SU-DHL-6 (cell line): ENCODE results near the gene PLIN5.

Source experiments
- H2AFZ ChIP-seq: fragments of 200-600 bp; sonication (generic); 2 replicates; pipeline ENCODE4 v1.6.1; 2014; ENCODE audit warnings: low read depth, mild to moderate bottlenecking, moderate library complexity, mixed read lengths, antibody characterized with exemption, low read length; ENCODE audit not compliant: severe bottlenecking
- H3F3A ChIP-seq: fragments of 200-600 bp; shearing (Covaris generic); 2 replicates; pipeline ENCODE4 v1.6.0; 2016; ENCODE audit warnings: antibody characterized with exemption, mild to moderate bottlenecking; ENCODE audit not compliant: insufficient read depth
- H3K27ac ChIP-seq: fragments of 200-600 bp; sonication (generic); 2 replicates; pipeline ENCODE4 v1.5.1; 2016; ENCODE audit warnings: low read depth, mild to moderate bottlenecking, low read length, moderate library complexity, mixed read lengths
- H3K27me3 ChIP-seq: fragments of 200-600 bp; sonication (generic), shearing (Covaris generic); 2 replicates; pipeline ENCODE4 v1.6.0; 2014; ENCODE audit warnings: mild to moderate bottlenecking, low read length
- H3K36me3 ChIP-seq: fragments of 200-600 bp; sonication (generic); 2 replicates; pipeline ENCODE4 v1.6.1; 2014; ENCODE audit warnings: mild to moderate bottlenecking, low read length, mixed read lengths
- H3K4me2 ChIP-seq: fragments of 300-600, 200-600 bp; shearing (Covaris generic), sonication (generic); 2 replicates; pipeline ENCODE4 v1.6.0; 2014; ENCODE audit warnings: low read length, low read depth, mild to moderate bottlenecking; ENCODE audit not compliant: poor library complexity, severe bottlenecking
- H3K4me3 ChIP-seq: fragments of 200-600 bp; sonication (generic); 2 replicates; pipeline ENCODE4 v1.5.1; 2014; ENCODE audit warnings: antibody characterized with exemption, low read length, mild to moderate bottlenecking, mixed read lengths; ENCODE audit not compliant: insufficient read depth, poor library complexity, severe bottlenecking
- H3K79me2 ChIP-seq: fragments of 200-600 bp; sonication (generic); 2 replicates; pipeline ENCODE4 v1.6.1; 2014; ENCODE audit warnings: mild to moderate bottlenecking, low read length, moderate library complexity; ENCODE audit not compliant: insufficient read depth
- H3K9ac ChIP-seq: fragments of 200-600 bp; sonication (generic); 2 replicates; pipeline ENCODE4 v1.7.0; 2014; ENCODE audit warnings: mild to moderate bottlenecking, low read length
- H3K9me2 ChIP-seq: fragments of 200-600 bp; sonication (generic); replicated peaks from 2 replicates; pipeline ENCODE4 v1.6.1; 2014; ENCODE audit warnings: low read length; ENCODE audit not compliant: insufficient read depth
- H3K9me3 ChIP-seq: fragments of 200-600 bp; sonication (generic); 2 replicates; pipeline ENCODE4 v1.6.1; 2014; ENCODE audit warnings: low read length, mixed read lengths; ENCODE audit not compliant: insufficient read depth
- H4K20me1 ChIP-seq: fragments of 200-600 bp; sonication (generic); 2 replicates; pipeline ENCODE4 v1.6.1; 2014; ENCODE audit warnings: low read depth, mild to moderate bottlenecking, antibody characterized with exemption, low read length, moderate library complexity, mixed read lengths
- CTCF ChIP-seq: fragments of 200-600 bp; sonication (generic); IDR thresholded peaks from one replicate; pipeline ENCODE4 v1.5.1; 2017; ENCODE audit warnings: antibody characterized with exemption, mild to moderate bottlenecking, low read length, moderate library complexity; ENCODE audit not compliant: insufficient read depth, poor library complexity, severe bottlenecking
- EZH2phosphoT487 ChIP-seq: fragments of 200-600 bp; sonication (generic), shearing (Covaris generic); conservative IDR thresholded peaks from 2 replicates; pipeline ENCODE4 v1.6.1; 2018; ENCODE audit warnings: mild to moderate bottlenecking, antibody characterized with exemption, low read length, moderate library complexity, mixed read lengths

PLIN5 gene

GRCh38 chr19:4492337-4493103 lies 42.5 kb downstream of the PLIN5 start:
- H3K79me2 ChIP-seq = no peaks in the 10 kb centered on the region
- H3F3A ChIP-seq = no peaks in the 10 kb centered on the region
- H3K27ac ChIP-seq = no peak overlapping the region
- H3K36me3 ChIP-seq = no peaks in the 10 kb centered on the region
- no peak overlapping the region for H3K4me3 ChIP-seq
- no peak for TF ChIP-seq EZH2phosphoT487
- TF ChIP-seq CTCF = no peak
- no peak overlapping the region for H3K9ac ChIP-seq
- no peaks in the 10 kb centered on the region for H3K9me2 ChIP-seq
- no peak overlapping the region for H2AFZ ChIP-seq
- H3K27me3 ChIP-seq = no peaks in the 10 kb centered on the region
- H4K20me1 ChIP-seq = no peaks in the 10 kb centered on the region
- no peak overlapping the region for H3K4me2 ChIP-seq
- H3K9me3 ChIP-seq = no peaks in the 10 kb centered on the region

GRCh38 chr19:4491446-4491845 lies 43.6 kb downstream of the PLIN5 start:
- Histone ChIP-seq H3K27ac (no peak overlapping the region), H3K27me3 (no peaks in the 10 kb centered on the region), H3K9me2 (no peaks in the 10 kb centered on the region), H4K20me1 (no peaks in the 10 kb centered on the region), H3K36me3 (no peaks in the 10 kb centered on the region), H2AFZ (no peak overlapping the region), H3F3A (no peaks in the 10 kb centered on the region), H3K4me3 (no peak overlapping the region), H3K4me2 (no peak overlapping the region), H3K9me3 (no peaks in the 10 kb centered on the region), H3K9ac (no peak overlapping the region), H3K79me2 (no peaks in the 10 kb centered on the region)
- TF ChIP-seq CTCF (no peak), EZH2phosphoT487 (no peak)

GRCh38 chr19:4488496-4488895 lies 46.5 kb downstream of the PLIN5 start:
- no peaks in the 10 kb centered on the region for H4K20me1 ChIP-seq
- TF ChIP-seq EZH2phosphoT487 (no peak), CTCF (no peak)
- H3K4me3 ChIP-seq = no peak overlapping the region
- no peaks in the 10 kb centered on the region for H3K9me2 ChIP-seq
- H3K27me3 ChIP-seq = no peaks in the 10 kb centered on the region
- H3K79me2 ChIP-seq = no peaks in the 10 kb centered on the region
- H3K4me2 ChIP-seq = no peak overlapping the region
- no peaks in the 10 kb centered on the region for H3K36me3 ChIP-seq
- H3K9me3 ChIP-seq = no peaks in the 10 kb centered on the region
- no peak overlapping the region for H3K27ac ChIP-seq
- H2AFZ ChIP-seq = no peak overlapping the region
- no peaks in the 10 kb centered on the region for H3F3A ChIP-seq
- H3K9ac ChIP-seq = no peak overlapping the region
